Measurements from ENCODE around the gene ZNF485. TPM values are rescaled to one million over a fixed set of nuclear protein-coding genes. Genes with fewer than 3 reads are reported as not detected.
A peak's percentile ranks its signal among the peaks of the same experiment; 100 is the strongest.

ZNF485 gene
- polyA plus RNA-seq, 4 donors: 0.81 to 8.0 (median 1.9) TPM

DNA sequence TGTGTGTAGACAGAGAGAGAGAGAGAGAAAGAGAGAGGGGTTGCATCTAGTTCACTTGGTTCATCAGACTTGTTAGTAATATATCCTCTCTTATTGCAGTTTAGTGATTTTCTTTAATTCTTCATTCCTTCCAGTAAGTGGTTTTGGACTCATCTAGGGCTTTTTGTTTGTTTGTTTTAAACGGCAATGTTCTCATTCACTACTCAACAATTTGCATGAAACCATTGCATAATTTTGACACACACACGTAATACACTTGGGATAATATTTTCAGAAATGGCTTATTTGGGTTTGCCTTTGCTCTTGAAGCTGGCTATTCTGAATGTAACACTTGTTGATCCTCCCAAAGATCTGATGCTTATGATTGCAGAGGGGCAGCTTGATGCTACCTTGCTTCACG is 58.8 kb downstream of the ZNF485 start:
- DNase-seq (no peak), FAIRE-seq (no peak)
- Histone ChIP-seq H3K4me3 (ENCODE audit: low read depth in 1 of 3, low read length in 3 of 3) (no peak overlapping the region), H3K27me3 (ENCODE audit: control insufficient read depth in 3 of 3, insufficient read depth in 3 of 3, low read length in 3 of 3) (peaks cover 0 to 22% (median 4%) of the 10 kb centered on the region in 3 donors), H3K27ac (ENCODE audit: low read depth in 1 of 3, low read length in 2 of 3) (no peak overlapping the region), H3K9me3 (ENCODE audit: control insufficient read depth in 2 of 2, insufficient read depth in 1 of 2, low read depth in 1 of 2, low read length in 1 of 2) (no peaks in the 10 kb centered on the region), H3K36me3 (ENCODE audit: control insufficient read depth in 3 of 3, insufficient read depth in 2 of 3, low read depth in 1 of 3, low read length in 3 of 3) (no peaks in the 10 kb centered on the region), H3K4me1 (ENCODE audit: control insufficient read depth in 3 of 3, insufficient read depth in 2 of 3, low read depth in 1 of 3, low read length in 2 of 3) (no peaks in the 10 kb centered on the region)
- WGBS, 3 donors: 41 to 55% (median 47%) methylated on average over 3 of the region's 3 CpGs

DNA sequence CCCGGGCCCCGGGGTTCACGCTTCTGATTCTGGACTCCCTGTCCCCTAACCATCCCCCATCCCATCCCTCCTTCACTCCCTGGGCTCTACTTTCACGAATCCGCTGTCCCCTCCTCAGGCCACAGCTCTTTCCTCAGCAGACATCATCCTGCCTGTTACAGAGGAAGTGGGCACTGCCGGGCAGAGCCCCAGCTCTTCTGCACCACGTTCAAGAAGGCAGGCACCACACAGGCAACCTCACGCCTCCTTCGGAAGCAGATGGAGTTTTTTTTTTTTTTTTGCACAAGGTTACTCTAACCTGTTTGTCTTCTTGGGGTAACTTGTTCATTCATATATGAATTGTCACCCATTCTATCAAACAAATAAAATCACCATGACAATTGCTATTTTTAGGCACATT is 60.3 kb downstream of the ZNF485 start:
- H3K27me3 ChIP-seq (ENCODE audit: control insufficient read depth in 3 of 3, insufficient read depth in 3 of 3, low read length in 3 of 3): peaks cover 0 to 30% (median 4%) of the 10 kb centered on the region in 3 donors

GRCh38 chr10:43667317-43667731 is 61.1 kb downstream of the ZNF485 start:
- Histone ChIP-seq H3K4me3 (ENCODE audit: low read depth in 1 of 3, low read length in 3 of 3) (peak overlapping the region in 1 of 3 donors; percentile 19), H3K27me3 (ENCODE audit: control insufficient read depth in 3 of 3, insufficient read depth in 3 of 3, low read length in 3 of 3) (peaks cover 0 to 30% (median 4%) of the 10 kb centered on the region in 3 donors), H3K36me3 (ENCODE audit: control insufficient read depth in 3 of 3, insufficient read depth in 2 of 3, low read depth in 1 of 3, low read length in 3 of 3) (no peaks in the 10 kb centered on the region), H3K4me1 (ENCODE audit: control insufficient read depth in 3 of 3, insufficient read depth in 2 of 3, low read depth in 1 of 3, low read length in 2 of 3) (no peaks in the 10 kb centered on the region), H3K27ac (ENCODE audit: low read depth in 1 of 3, low read length in 2 of 3) (no peak overlapping the region), H3K9me3 (ENCODE audit: control insufficient read depth in 2 of 2, insufficient read depth in 1 of 2, low read depth in 1 of 2, low read length in 1 of 2) (no peaks in the 10 kb centered on the region)
- DNase-seq (peak in 1 of 2 donors; percentile 47), FAIRE-seq (no peak)
- 5 to 15% (median 6%) methylated on average over 30 to 35 of the region's 35 CpGs for WGBS, 3 donors

More for the DNA sequence above, 60.3 kb downstream of the ZNF485 start:
- 67 to 69% (median 69%) methylated on average over 8 to 9 of the region's 9 CpGs for WGBS, 3 donors
- Histone ChIP-seq H3K4me1 (ENCODE audit: control insufficient read depth in 3 of 3, insufficient read depth in 2 of 3, low read depth in 1 of 3, low read length in 2 of 3) (no peaks in the 10 kb centered on the region), H3K27ac (ENCODE audit: low read depth in 1 of 3, low read length in 2 of 3) (no peak overlapping the region), H3K36me3 (ENCODE audit: control insufficient read depth in 3 of 3, insufficient read depth in 2 of 3, low read depth in 1 of 3, low read length in 3 of 3) (no peaks in the 10 kb centered on the region), H3K4me3 (ENCODE audit: low read depth in 1 of 3, low read length in 3 of 3) (no peak overlapping the region), H3K9me3 (ENCODE audit: control insufficient read depth in 2 of 2, insufficient read depth in 1 of 2, low read depth in 1 of 2, low read length in 1 of 2) (no peaks in the 10 kb centered on the region)
- FAIRE-seq: no peak
- DNase-seq: no peak

Other genes starting within 250 kb of the ZNF485 start
- under 1 TPM in 1 of 4 donors, not detected in 3; 0.10 TPM for gene FXYD4, start 234.8 kb upstream of the ZNF485 start, polyA plus RNA-seq
- 100 to 1,000 TPM; 138 to 241 (median 176) TPM for gene HNRNPF, start 197.3 kb upstream of the ZNF485 start, polyA plus RNA-seq
- 10 to 100 TPM in 3 of 4 donors, 1 to 10 TPM in 1; 5.0 to 17.4 (median 11.6) TPM for gene ZNF487, start 169.3 kb upstream of the ZNF485 start, polyA plus RNA-seq
- 1 to 10 TPM in 2 of 4 donors, under 1 TPM in 1, not detected in 1; 0.54 to 9.4 (median 2.6) TPM for gene ZNF239, start 31.8 kb upstream of the ZNF485 start, polyA plus RNA-seq
- 10 to 100 TPM; 23.5 to 31.1 (median 29.0) TPM for gene ZNF32, start 42.4 kb downstream of the ZNF485 start, polyA plus RNA-seq

Data from small intestine (tissue), 7 donors.